Kidney tubule cell (primary cell): ENCODE measurements around the gene GPR25.

ENCODE experiments used
- DNase-seq: peaks from one replicate; pipeline ENCODE4 v3.0.0-alpha.2; 2018; ENCODE audit warnings: low spot score

Gene GPR25, protein sequence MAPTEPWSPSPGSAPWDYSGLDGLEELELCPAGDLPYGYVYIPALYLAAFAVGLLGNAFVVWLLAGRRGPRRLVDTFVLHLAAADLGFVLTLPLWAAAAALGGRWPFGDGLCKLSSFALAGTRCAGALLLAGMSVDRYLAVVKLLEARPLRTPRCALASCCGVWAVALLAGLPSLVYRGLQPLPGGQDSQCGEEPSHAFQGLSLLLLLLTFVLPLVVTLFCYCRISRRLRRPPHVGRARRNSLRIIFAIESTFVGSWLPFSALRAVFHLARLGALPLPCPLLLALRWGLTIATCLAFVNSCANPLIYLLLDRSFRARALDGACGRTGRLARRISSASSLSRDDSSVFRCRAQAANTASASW

DNA sequence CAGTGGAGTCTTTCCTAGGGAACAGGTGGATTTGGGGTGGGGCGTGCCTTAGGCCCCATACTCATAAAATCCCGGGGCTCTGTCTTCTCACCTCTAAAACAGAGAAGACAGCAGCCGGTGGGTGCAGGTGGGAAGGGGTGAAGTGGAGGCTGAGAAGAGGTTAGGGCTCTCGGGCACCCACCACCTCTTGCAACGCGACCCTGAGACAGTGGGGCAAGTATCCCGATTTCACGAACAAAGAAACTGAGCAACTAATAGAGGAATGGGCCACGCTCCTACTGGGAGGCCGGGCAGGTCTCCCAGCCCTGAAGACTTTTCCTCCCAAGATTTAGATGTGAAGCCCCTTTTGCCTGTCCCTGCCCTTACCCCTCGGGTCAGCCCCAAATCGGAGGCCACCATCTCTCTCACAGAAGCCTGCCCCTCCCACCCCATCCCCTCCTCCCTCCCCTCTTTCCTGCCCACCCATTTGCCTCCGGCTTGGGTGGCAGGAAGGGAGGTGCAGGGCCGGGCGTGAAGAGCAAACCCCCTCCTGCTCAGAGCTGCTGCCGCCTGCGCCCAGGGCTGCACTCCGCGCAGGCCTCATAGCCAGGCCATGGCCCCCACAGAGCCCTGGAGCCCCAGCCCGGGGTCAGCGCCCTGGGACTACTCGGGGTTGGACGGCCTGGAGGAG lies at the start of gene GPR25:
Gene GPR25 (plus strand): TSS at position 536 of the 670 bp plus-strand sequence. CDS start 57 bp downstream, at position 593.
- no peak for DNase-seq

DNA sequence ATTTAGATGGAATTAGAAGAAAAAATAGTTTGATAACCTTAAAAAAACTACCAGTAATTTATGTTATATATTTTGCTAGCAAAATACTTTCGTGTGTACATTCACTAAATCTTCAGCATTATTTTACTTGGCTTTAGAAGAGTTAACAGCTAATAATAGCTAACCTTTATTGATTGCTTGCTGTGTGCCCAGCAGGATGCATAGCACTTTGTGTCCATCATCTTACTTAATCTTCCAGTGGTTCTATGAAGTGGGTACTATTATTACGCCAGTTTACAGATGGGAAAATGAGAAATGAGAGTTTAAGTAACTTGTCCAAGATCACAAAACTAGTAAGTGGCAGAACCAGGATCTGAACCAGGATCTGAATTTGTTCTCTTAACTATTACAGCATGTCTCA lies 41.7 kb upstream of the GPR25 start:
- DNase-seq, result no peak

DNA sequence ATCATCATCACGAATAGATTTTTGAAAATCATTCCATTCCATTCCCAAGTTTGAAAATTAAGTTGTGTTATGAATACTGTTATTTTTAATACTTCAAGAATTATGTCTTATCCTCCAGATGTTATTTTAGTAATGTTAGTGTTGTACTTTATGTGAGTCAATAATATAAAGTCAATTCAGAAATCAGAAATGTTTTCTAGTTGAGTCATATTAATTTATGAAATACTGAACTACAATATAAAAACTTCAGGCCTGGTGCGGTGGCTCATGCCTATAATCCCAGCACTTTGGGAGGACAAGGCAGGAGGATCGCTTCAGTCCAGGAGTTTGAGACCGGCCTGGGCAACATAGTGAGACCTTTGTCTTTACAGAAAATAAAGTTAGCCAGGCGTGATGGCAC lies 38.4 kb upstream of the GPR25 start:
- DNase-seq, result no peak

DNA sequence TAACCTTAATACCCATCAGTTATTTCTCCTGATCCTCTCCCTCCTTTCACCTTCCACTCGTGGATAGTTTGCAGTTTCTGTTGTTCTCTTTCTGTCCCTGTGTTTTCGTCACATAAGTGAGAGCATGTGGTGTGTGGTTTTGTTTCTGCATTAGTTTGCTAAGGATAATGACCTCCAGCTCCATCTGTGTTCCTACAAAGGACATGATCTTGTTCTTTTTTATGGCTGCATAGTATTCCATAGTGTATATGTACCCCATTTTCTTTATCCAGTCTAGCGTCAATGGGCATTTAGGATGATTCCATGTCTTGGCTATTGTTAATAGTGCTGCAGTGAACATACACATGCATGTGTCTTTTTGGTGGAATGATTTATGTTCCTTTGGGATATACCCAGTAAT lies 36.6 kb upstream of the GPR25 start:
- DNase-seq, result no peak

DNA sequence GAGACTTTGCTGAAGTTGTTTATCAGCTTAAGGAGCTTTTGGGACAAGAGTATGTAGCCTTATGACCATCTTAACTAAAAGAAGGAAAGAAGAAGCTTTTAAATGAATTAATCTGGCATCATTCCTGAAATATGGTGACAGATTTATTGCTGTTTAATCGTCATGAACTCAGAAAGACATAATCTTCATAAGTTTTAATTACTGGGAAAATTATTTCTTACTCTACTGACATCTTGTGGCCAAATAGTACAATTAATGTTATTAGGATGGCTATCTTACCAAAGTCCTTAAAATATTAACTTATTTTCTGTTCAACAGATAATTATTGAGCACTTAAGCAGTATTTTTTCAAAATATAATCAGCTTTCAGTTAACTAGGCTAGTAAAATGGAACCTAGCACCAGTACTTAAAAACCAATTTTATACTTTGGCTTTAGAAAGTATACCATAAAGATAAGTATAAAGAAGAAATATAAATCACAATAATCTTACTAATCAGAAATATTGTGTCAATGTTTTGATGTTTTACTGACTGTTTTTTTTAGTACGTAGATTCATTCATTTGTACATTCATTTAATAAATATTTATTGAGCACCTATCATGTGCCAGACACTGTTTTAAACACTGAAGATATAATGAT lies 34.7 kb upstream of the GPR25 start:
- DNase-seq, result peak; percentile 15

DNA sequence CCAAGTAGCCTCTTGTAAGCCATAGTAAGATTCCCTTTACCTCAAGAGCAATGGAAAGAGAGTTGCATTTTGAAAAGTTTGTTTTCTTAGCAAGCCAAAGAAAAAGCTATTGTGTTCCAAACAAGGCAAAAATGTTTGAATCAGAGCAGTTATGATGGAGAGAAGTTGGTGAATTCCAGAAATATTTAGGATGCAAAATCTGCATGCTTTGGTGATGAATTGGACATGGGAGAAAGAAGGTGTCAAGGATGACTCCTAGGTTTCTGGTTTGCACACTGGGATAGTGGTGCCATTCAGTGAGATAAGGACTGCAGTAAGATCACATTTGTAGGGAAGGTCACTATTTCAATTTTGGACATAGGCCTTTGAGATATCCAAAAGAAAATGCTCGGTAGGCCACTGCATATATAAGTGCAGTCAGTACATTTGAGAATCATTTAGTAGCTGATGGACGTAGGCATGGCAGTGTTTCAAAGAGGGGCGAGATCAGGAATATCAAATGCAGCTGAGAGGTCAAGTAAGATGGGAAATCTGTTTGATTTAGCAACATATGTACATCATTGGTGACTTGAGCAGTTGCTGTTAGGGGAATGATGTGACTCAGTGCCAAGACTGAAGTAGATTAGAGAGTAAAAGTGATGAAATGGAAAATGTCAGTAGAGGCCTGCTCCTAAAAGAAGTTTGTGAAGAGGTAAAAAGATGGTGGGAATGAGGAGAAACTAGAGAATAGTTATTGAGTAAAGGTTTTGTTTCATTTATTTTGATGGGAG lies 33.9 kb upstream of the GPR25 start:
- peak; percentile 32 for DNase-seq

DNA sequence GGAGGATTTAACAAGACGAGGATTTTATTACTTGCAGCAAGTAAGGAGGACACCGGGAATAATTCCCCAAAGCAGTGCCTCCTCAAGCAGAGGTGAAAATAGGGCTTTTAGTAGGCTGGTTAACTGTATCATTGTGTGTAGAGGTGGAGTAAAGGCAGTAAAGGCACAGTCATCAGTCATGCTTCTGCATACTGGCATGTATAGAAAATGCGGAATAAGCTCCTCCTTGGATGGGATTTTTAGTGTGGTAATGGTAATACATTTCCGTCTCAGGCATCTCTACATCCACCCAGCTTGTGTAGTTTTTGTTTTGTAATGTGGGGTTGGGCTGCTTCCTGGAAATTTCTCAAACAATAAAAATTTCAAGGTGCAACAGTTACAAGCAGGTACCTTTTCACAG lies 27.4 kb upstream of the GPR25 start:
- no peak for DNase-seq

DNA sequence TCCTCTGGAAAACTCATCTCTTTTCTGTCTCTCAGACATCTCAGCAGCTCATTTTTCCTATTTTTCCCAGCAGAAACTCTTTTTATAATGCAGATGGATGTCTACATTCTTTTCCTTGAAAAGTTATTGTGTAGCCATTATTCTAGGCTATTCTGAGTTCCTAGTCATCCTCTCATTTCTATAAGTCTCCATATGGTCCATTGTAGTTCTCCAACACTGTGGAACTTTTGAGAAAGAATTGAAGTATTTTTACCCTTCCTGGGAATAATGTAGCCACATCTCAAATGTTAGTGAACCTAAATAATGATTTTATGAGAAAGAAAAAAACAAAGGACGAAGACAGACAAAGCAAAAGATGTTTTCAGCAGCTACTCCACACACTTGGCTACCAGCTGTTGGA lies 26.4 kb upstream of the GPR25 start:
- DNase-seq, result no peak

DNA sequence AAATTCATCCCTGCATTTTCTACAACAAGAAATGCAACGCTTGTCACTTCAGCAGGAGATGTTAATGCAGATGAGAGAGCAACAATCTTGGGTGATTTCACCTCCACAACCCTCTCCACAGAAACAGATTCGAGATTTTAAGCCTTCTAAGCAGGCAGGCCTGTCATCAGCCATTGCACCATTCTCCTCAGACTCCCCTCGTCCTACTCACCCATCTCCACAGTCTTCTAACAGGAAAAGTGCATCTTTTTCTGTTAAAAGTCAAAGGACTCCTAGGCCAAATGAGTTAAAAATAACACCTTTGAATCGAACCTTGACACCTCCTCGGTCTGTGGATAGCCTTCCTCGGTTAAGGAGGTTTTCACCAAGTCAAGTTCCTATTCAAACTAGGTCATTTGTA lies 23.4 kb upstream of the GPR25 start:
- no peak for DNase-seq

DNA sequence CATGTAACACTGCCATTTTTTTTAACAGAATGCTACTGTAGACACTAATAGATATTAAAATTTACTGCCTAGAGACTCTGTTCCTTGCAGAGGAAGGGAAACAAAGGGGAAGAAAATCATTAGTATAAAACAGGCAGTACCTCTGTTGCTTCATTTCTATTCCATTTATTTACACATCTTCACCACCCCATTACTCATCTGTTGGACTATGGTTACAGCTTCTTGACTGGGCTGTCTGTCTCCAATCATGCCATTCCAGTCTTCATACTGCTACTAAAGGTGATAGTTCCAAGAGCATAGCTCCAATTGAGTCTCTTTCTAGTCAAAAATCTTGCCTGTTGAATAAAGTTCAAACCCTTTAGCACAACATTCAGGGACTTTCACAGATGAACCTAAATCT lies 22.2 kb upstream of the GPR25 start:
- DNase-seq, result no peak

DNA sequence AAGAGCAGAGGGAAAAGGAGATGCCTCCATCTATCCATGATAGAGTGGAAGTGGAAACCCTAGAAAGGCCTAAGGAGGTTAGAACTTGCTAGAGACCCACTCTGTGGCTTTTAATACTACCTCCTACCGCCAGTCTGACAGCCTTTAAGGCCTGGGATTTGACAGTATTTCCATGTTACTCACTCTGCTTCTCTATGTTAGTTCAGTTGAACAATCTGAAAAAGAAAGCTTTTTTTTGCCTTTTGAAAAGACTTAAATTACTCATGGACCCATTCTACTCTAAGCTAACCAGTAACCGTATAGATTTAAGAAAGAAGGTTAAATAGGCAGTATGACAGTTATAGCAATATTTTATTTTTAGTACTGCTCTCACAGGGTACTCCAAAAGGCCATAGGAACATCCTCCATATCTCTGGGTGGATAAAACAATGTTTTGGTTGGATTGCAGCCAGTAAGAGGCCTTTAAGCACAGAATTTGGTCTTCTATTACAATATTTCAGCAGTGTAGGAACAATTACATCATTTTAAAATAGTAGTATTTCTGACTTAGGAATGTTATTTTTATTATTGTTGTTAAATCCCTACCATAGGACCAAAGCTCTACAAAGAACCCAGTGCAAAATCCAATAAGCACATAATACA lies 15.9 kb upstream of the GPR25 start:
- no peak for DNase-seq

DNA sequence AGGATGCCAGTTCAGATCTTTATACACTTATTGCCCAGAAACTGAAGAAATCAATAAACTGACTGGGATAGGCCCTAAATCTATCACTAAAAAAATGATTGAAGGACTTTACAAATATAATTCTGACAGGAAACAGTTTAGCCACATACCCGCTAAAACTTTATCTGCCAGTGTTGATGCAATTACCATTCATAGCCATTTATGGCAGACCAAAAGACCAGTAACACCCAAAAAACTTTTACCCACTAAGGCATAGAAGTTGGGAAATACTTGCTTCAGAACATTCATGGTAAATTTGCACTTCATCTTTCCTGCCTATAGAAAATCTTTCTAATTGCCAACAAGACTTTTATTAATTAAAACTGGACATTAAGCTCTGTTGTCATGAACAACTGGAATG lies 15.0 kb upstream of the GPR25 start:
- DNase-seq, result no peak

DNA sequence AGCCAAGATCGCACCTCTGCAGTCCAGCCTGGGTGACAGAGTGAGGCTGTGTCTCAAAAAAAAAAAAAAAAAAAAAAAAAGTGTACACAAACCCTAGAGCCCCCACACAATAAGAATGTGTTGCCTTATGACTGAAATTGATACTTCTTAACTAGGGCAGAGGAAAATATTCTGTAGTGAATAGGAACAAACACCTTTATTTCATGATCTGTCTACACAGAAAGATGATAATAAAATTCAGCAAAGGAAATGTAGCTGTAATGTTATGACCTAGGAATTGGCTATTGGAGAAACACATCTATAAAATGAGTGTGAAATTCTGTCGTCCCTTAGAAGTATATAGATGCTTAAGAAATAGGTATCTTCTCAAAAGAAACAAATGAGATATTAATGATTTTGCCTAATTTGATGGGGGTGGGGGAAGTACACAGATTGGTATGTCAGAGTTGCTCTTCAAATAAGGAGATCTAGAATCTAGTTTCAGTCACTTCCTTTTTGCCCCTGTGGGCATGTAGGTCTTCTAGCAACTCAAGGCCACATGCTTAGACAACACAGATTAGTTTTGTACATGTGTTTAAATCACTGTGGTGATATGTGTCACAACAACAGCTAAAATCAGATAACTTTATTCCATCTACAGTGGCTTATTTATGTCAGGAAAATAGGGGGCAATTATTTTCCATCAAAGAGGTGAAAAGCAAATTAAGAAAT lies 10.7 kb upstream of the GPR25 start:
- no peak for DNase-seq

DNA sequence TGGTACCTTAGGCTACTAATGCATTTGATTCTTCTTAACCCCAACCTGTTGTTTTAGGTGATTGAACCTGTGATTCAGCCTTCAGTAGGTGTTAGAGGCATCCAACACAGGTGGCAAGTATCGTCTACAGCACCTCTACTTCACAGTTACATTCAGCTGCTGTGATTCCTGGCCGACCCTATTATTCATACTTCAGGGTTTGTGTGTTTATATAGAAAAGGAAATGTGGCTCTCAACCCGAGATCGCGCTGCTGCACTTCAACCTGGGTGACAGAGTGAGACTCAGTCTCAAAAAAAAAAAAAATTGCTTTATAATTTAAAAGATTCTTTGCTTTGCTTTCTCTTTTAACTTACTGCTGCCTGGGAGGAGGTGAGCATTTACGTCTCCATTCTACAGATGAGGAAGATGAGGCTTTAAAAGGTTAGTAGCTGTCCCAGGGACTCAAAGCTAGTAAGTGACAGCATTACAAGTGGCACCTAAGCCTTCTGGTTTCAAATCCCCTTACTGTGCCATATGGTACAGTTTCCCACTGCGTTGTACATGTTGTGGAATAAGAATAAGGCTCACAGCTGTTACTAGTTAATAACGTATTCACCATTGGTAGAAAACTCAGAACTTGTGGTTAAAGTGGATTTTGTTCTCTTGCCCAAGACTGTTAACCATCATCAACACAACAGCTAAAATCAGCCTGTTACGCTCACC lies 9.9 kb upstream of the GPR25 start:
- no peak for DNase-seq

DNA sequence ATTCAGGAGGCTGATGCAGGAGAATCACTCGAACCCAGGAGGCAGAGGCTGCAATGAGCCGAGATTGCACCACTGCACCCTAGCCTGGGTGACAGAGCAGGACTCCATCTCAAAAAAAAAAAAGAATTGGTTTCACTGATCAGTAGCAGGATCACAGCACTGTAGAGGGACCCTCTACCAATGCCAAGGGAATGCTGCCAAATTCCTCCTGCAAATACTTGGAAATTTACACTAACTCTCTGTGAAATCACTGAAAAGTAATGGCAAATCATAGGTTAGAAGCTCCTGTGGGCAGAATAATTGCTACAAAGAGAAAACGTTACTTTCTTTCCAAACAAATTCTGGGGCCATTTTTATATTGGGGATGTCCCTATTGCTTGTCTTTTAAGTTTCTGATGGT lies 6.7 kb upstream of the GPR25 start:
- no peak for DNase-seq

DNA sequence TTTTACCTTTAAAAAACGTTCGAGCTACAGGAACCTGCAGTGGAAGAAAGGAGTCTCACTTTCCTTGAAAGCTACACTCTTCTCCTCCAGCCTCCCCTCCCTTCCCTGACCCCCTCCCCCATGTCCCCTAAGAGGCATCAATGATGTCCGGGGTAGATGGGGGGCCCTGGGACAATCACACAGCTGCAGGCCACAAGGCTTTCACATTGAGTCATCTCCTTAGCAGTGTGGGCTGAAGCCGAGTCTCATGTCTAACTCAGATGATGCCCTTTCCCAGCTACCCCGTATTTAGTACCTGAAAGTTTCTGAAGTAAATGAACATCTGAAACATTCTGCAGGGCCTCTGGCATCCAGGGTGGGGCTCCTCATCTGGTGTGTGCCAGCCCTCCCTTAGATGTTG lies 6.3 kb upstream of the GPR25 start:
- DNase-seq, result no peak

DNA sequence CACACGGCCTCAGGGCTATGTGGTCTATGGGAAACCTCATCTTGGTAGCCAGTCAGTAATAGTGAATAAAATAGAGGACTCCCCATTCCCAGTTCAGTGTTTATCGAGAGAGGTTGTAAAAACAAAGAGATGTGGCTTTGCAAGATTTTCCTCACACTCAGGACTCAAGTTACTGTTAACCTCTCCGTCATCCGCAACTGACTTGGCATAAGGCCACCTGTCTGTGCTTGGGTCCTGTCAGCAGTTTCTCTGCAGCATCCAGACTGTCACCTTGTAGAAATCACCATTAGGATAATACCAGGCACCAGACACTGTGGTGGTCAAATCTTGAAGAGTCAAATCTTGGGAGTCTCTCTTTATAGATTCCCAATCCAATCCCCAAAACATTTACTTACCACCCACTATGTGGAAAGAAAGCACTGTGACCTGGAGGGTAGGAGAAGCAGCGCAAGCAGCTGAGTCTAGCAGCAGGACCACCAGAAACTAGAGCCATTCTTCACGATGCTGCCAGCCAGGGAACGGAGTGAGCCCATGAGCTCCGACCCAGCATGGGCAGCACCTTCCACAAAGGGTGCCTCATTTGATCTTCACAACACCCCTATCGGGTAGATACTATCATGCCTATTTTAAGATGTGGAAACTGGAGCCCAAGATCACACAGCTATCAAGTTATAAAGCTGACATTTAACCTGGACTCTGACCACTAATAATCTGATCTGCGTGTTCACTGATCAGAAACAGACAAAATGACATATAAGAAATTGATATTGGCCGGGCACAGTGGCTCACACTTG lies 5.6 kb upstream of the GPR25 start:
- peak; percentile 17 for DNase-seq

DNA sequence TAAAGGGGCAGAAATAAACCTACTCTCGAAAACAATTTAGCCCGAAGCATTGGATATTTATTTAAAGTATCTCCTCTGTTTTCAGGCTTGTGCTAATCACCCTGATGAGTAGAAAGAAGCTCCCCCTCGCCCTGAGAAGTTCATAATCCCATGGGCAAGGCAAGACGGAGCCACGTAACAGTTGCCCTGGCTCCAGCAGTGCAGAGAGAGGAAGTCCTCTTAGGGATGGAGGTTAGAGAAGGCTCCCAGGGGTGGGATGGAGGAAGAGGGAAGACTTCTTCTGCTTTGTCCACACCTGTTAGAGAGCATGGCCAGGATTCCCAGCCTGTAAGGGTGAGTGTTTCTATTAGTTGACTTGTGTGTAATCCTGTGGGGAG lies 3.4 kb upstream of the GPR25 start:
- DNase-seq, result no peak

DNA sequence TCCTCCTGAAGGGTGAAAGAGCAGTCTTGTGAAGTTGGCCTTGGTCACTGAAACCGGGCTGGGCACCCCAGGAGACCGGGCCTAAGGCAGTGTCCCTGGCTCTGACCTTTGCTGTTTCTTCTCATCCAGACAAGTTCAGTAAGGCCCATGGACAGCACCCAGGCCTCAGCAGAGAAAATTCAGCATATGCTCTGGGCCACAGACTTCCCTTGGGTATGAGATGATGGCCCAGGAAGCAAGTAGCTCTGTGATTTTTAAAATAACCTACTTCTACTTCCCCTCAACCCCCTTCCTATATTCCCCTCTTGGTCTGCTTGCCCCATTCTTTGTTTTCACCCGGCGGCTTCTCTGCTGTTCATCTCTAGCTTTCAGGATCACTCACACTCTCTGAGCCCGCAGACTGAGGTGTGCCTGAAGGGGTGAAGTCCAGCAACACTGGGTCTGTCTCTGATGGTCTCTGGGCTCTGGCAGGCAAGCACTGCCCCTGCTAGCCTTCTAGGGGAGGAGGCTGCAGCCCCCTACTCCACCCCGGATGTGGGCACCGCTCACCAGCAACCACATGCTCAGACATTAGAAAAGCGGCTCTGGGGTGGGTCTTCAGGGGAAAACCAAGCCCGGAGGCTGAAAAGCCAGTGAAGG lies 2.9 kb upstream of the GPR25 start:
- no peak for DNase-seq
